ENCODE results near the gene MAP1LC3A. TPM values are rescaled to one million over a fixed set of nuclear protein-coding genes. Genes with fewer than 3 reads are reported as not detected.
A peak's percentile ranks its signal among the peaks of the same experiment; 100 is the strongest.
"Not testable (repeated sequence)": the region's sequence is repeated elsewhere in the genome, so short reads cannot be mapped to it uniquely, and the experiment has no call there.

The MAP1LC3A gene
- total and polyA plus RNA-seq, 7 donors: 27.4 to 90.5 (median 35.5) TPM

DNA sequence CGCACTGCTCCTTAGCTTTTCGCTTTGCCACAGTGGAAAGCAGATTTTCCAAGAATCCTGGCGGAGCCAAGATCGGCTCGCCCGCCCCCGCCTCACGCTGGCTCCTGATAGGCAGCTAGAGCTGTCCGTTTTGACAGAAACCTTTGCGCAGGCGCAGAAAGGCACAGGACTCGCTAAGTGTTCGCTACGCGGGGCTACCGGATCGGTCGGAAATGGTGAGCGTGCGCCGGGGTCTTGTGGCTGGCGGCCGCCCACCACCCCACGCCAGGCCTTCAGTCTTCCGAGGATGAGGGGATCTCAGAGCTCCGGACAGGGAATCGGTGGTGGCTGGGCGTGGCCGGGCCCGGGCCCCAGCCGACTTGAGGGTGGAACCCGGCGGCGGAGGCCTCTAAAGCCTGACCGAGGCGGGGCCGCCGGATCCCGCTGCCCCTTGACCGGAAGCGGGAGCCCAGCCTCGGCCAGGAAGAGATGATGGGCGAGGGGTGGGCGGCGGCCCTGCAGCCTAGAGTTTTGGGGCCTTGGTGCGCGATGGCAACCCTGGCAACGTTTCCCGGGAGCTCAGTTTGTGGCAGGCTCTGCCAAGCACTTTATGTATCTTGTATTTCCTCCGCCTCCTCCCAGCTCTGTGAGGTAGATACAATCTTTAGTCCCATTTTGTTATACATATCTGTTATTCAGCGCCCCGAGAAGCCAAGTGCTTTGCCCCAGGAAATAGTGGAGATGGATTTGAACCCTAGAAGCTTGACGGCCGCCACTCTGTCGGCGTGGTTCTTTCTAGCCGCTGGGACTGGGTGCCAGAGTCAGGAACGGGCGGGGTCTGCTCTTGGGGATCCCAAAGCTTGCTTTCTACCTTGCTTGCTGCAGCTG, 42.0 kb upstream of the MAP1LC3A start, which contains the start of gene DYNLRB1:
Gene DYNLRB1 (plus strand): TSS at position 176 of the 867 bp plus-strand sequence. CDS start 37 bp downstream, at position 213.
- intact Hi-C loops (cut with DNase I): loop anchor here in 1 of 2 donors (1.0 kb wide), 1 partner anchor 204 kb away; no protein-coding TSS in a partner anchor
- WGBS, 3 donors: 0 to 1% (median 0%) methylated on average over 58 to 59 of the region's 59 CpGs
- Histone ChIP-seq H3K4me1 (peaks cover 25% of the 10 kb centered on the region), H3K27ac (peak within 1 kb of the TSS; percentile 96), H3K4me3 (peak within 1 kb of the TSS; percentile 91), H3K36me3 (ENCODE audit: insufficient read depth in 1 of 2, low read depth in 1 of 2) (peaks cover 0 to 11% of the 10 kb centered on the region in 2 donors), H3K9me3 (no peaks in the 10 kb centered on the region), H3K27me3 (ENCODE audit: insufficient read depth in 3 of 3, low read length in 2 of 3) (no peaks in the 10 kb centered on the region)
- TF ChIP-seq, protein P1, sequence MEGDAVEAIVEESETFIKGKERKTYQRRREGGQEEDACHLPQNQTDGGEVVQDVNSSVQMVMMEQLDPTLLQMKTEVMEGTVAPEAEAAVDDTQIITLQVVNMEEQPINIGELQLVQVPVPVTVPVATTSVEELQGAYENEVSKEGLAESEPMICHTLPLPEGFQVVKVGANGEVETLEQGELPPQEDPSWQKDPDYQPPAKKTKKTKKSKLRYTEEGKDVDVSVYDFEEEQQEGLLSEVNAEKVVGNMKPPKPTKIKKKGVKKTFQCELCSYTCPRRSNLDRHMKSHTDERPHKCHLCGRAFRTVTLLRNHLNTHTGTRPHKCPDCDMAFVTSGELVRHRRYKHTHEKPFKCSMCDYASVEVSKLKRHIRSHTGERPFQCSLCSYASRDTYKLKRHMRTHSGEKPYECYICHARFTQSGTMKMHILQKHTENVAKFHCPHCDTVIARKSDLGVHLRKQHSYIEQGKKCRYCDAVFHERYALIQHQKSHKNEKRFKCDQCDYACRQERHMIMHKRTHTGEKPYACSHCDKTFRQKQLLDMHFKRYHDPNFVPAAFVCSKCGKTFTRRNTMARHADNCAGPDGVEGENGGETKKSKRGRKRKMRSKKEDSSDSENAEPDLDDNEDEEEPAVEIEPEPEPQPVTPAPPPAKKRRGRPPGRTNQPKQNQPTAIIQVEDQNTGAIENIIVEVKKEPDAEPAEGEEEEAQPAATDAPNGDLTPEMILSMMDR (IDR thresholded peaks at IDR 0.05): no peak
- peak; percentile 96 to 98 (median 98) for ATAC-seq
- peak; percentile 96 to 99 for DNase-seq

DNA sequence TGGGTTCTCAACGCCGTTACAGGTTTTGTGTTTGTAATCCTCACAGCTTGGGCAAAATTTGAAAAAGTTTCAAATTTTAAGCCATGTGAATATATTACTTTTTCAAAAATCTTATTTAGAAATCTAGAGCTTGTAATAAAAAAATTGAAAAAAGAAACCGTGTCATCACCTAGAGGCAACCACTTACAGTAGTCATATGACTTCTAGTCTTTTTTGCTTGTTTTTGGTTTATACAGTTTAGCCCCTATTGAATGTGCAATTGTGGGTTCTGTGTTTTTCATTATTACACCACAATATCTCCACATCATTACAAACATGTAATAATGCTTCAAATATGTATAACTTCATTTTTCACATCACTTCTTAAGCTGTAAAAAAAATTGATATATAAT, 41.4 kb upstream of the MAP1LC3A start:
- DNase-seq (no peak), ATAC-seq (no peak)
- no peaks in the 10 kb centered on the region for H3K27me3 ChIP-seq (ENCODE audit: insufficient read depth in 3 of 3, low read length in 2 of 3)
- H3K27ac ChIP-seq: peak overlapping the region; percentile 96
- intact Hi-C loops (cut with DNase I): no loop called here
- peaks cover 0 to 7% of the 10 kb centered on the region in 2 donors for H3K36me3 ChIP-seq (ENCODE audit: insufficient read depth in 1 of 2, low read depth in 1 of 2)
- H3K4me1 ChIP-seq: peaks cover 25% of the 10 kb centered on the region
- TF ChIP-seq, protein P1 (IDR thresholded peaks at IDR 0.05): no peak
- no peaks in the 10 kb centered on the region for H3K9me3 ChIP-seq
- WGBS, 3 donors: 0 to 2% (median 0%) methylated on average over 3 of the region's 3 CpGs
- peak overlapping the region; percentile 91 for H3K4me3 ChIP-seq

DNA sequence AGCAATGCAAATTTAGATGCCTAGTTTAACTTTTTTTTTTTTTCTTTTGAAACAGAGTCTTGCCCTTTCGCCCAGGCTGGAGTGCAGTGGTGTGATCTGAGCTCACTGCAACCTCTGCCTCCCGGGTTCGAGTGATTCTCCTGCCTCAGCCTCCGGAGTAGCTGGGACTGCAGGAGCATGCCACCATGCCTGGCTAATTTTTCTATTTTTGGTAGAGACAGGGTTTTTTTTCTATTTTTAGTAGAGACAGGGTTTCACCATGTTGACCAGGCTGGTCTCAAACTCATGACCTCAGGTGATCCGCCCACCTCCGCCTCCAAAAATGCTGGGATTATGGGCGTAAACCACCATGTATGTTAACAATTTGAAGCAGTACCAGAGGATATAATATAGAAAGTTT, 39.7 kb upstream of the MAP1LC3A start:
- 76 to 85% (median 81%) methylated on average over 7 of the region's 7 CpGs for WGBS, 3 donors
- H3K4me1 ChIP-seq: peaks cover 39% of the 10 kb centered on the region

DNA sequence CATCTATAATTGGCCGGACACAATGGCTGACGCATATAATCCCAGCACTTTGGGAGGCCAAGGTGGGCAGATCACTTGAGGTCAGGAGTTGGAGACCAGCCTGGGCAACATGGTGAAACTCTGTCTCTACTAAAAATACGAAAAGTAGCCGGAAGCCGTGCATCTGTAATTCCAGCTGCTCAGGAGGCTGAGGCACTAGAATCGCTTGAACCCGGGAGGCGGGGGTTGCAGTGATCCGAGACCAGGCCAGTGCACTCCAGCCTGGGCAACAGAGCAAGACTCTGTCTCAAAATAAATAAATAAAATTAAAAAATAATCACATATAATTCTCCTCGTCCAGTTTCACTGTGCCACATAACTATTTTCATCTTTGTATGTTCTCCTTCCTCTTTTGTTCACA, 38.7 kb upstream of the MAP1LC3A start:
- DNase-seq; H3K4me3 ChIP-seq; ATAC-seq; H3K36me3 ChIP-seq (ENCODE audit: insufficient read depth in 1 of 2, low read depth in 1 of 2); H3K27ac ChIP-seq; H3K27me3 ChIP-seq (ENCODE audit: insufficient read depth in 3 of 3, low read length in 2 of 3); H3K9me3 ChIP-seq: not testable (repeated sequence)
- intact Hi-C loops (cut with DNase I): loop anchor here (5.0 to 10.0 kb wide), 2 partner anchors 208 to 325 kb away; no protein-coding TSS in a partner anchor
- 62 to 81% (median 67%) methylated on average over 10 of the region's 10 CpGs for WGBS, 3 donors
- H3K4me1 ChIP-seq: peaks cover 48% of the 10 kb centered on the region

More for the DNA sequence above, 39.7 kb upstream of the MAP1LC3A start:
- H3K4me3 ChIP-seq; H3K36me3 ChIP-seq (ENCODE audit: insufficient read depth in 1 of 2, low read depth in 1 of 2); intact Hi-C loops (cut with DNase I); DNase-seq; H3K27ac ChIP-seq; ATAC-seq; H3K9me3 ChIP-seq; H3K27me3 ChIP-seq (ENCODE audit: insufficient read depth in 3 of 3, low read length in 2 of 3): not testable (repeated sequence)

DNA sequence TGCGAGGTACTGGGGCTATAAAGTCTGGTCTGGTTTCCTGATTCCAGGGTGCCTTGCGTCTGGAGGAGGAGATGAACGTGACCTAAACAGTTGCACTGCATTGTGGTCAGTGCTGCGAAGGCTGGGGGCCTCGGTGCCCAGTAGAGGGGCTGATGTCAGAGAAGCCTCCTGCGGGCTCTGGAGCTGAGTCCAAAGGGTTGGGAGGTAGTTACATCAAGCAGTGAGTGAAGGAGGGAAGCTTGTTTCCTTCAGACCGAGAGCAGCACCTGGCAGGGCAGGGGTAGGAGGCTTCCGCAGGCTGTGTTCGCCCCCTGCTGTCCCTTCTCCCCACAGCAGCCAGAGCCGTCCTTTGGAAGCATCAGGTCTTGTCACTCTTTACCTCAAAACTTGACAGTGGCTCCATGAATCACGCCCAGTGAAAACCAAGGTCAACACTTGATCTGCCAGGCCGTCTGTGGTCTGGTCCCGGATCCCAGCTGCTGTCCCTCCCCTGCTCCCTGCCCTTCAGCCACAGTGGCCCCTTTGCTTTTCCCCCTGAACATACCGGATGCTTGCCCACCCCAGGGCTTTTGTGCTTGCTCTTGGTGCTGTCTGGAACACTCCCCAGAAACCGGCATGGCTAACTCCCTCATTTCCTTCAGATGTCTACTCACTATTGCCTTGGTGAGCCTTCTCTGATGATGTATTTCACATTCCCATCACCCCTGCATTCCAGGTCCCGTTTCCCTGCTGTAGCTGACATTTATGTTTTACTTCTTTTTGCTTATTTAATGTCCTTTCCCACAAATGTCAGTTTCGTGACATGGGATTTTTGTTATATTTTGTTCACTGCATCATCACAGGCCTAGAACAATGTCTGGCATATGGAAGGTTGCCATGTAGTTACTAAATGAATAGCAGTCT, 35.3 kb upstream of the MAP1LC3A start:
- intact Hi-C loops (cut with DNase I): loop anchor here (2.0 to 10.0 kb wide), 3 partner anchors 210 to 328 kb away; no protein-coding TSS in a partner anchor
- WGBS, 3 donors: 44 to 48% (median 47%) methylated on average over 17 of the region's 17 CpGs
- peaks cover 0 to 25% of the 10 kb centered on the region in 2 donors for H3K36me3 ChIP-seq (ENCODE audit: insufficient read depth in 1 of 2, low read depth in 1 of 2)
- peak; percentile 60 to 79 for DNase-seq
- no peaks in the 10 kb centered on the region for H3K27me3 ChIP-seq (ENCODE audit: insufficient read depth in 3 of 3, low read length in 2 of 3)
- peak overlapping the region; percentile 79 for H3K27ac ChIP-seq
- H3K9me3 ChIP-seq: no peaks in the 10 kb centered on the region
- no peak overlapping the region for H3K4me3 ChIP-seq
- ATAC-seq: peak; percentile 76 to 83 (median 82)
- H3K4me1 ChIP-seq: peaks cover 56% of the 10 kb centered on the region
- TF ChIP-seq, protein P1 (IDR thresholded peaks at IDR 0.05): peak; percentile 72
